GM15510 (cell line): ENCODE results near the gene SPEN.

Experiments
- POLR2A ChIP-seq: IDR thresholded peaks from 3 replicates; pipeline ENCODE4 v1.6.1; 2011; ENCODE audit warnings: borderline replicate concordance; ENCODE audit not compliant: insufficient read length; ENCODE audit errors: extremely low read depth

Gene SPEN

GRCh38 chr1:15943328-15943991 is 96.0 kb downstream of the SPEN start:
- TF ChIP-seq POLR2A: no peak

GRCh38 chr1:15943992-15944307 is 96.4 kb downstream of the SPEN start:
- TF ChIP-seq POLR2A: no peak

- no peak for TF ChIP-seq POLR2A
These were observed 97.0 kb downstream of the SPEN start for GRCh38 chr1:15944308-15945010.

GRCh38 chr1:15945011-15945831 is 97.7 kb downstream of the SPEN start:
- TF ChIP-seq POLR2A: no peak

GRCh38 chr1:15945832-15946448 is 98.4 kb downstream of the SPEN start:
- no peak for TF ChIP-seq POLR2A

- TF ChIP-seq POLR2A: no peak
These were observed 99.3 kb downstream of the SPEN start for GRCh38 chr1:15946571-15947381.

- no peak for TF ChIP-seq POLR2A
These were observed 100.0 kb downstream of the SPEN start for GRCh38 chr1:15947382-15948090.

GRCh38 chr1:15948091-15948591 is 100.6 kb downstream of the SPEN start:
- no peak for TF ChIP-seq POLR2A

- TF ChIP-seq POLR2A: no peak
These were observed 101.3 kb downstream of the SPEN start for GRCh38 chr1:15948595-15949452.

GRCh38 chr1:15949453-15950245 is 102.1 kb downstream of the SPEN start:
- TF ChIP-seq POLR2A: peak; percentile 47

- TF ChIP-seq POLR2A: no peak
These were observed 102.8 kb downstream of the SPEN start for GRCh38 chr1:15950302-15950701.

- TF ChIP-seq POLR2A: no peak
These were observed 103.3 kb downstream of the SPEN start for GRCh38 chr1:15950763-15951295.
